D341Med (cell line): Measurements from ENCODE around the gene SDCCAG8.
A peak's percentile ranks its signal among the peaks of the same experiment; 100 is the strongest.

Experiments
- DNase-seq: peaks from one replicate; pipeline ENCODE4 v3.0.0; 2012; ENCODE audit warnings: low spot score

The SDCCAG8 gene

GRCh38 chr1:243281672-243282071, 25.8 kb downstream of the SDCCAG8 start:
- DNase-seq, result no peak

DNA sequence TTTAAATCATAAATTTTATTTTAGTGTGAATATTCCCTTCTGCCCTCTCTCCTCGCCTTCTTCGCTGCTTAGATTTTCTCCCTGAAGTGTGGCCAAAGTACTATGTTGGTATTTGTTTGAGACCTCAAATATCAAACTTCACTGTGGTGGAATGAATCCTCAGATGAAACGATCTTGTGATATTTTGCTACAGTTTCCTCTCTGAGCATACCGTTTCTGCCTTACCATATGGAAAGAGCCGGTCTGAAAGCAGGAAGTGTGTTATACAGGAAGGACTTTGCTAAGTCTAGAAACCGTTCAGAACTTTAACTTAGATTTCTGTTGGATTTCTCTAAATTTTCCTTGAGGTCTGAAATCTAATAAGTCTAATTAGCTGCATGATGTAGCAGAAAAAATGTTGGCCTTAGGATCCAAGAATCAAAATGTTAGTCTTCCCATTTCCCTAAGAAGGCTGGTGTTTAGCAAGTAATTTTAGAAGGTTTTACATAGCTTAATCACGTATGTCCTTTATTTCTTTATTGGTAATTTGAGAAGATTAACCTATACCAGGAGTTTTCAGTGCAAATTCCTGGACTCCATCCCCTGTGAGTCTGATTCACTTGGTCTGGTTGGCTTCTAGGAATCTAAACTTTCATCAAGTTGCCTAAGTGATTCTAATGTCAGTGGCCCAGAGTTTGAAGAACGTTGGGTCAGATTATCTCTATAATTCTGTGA, 30.7 kb downstream of the SDCCAG8 start:
- DNase-seq, result no peak

GRCh38 chr1:243287123-243287460, 31.3 kb downstream of the SDCCAG8 start:
- DNase-seq, result no peak

GRCh38 chr1:243287652-243288051, 31.8 kb downstream of the SDCCAG8 start:
- DNase-seq, result no peak

DNA sequence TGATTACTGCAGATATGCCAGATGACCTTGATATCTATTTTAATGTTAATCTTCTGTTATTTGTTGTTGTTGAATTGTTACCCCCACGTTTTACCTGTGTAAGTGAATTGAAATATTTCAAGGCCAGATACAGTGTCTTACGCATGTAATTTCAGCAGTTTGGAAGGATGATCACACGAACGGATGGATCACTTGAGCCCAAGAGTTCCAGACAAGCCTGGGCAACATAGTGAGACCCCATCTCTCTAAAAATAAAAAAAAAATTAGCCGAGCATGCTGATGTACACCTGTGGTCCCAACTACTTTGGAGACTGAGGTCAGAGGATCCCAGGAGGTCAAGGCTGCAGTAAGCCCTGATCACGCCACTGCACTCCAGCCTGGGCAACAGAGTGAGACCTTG, 32.2 kb downstream of the SDCCAG8 start:
- no peak for DNase-seq

- no peak for DNase-seq
Observed at GRCh38 chr1:243291292-243291691, 35.5 kb downstream of the SDCCAG8 start.

DNA sequence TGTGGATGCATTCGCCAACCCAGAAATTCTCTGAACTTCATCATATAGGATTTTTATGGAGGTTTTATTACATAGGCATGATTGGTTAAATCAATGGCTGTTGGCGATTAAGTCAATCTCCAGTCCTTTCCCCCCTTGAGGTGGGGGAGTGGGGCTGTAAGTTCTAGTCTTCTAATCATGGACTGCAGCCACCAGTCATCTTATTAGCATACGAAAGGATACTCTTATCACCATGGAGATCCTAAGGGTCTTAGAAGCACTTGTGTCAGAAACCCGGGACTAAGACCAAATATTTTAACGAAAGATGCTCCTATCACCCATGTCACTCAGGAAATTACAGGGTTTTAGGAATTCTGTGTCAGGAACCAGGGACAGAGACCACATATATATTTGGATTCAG, 36.3 kb downstream of the SDCCAG8 start:
- DNase-seq, result no peak

DNA sequence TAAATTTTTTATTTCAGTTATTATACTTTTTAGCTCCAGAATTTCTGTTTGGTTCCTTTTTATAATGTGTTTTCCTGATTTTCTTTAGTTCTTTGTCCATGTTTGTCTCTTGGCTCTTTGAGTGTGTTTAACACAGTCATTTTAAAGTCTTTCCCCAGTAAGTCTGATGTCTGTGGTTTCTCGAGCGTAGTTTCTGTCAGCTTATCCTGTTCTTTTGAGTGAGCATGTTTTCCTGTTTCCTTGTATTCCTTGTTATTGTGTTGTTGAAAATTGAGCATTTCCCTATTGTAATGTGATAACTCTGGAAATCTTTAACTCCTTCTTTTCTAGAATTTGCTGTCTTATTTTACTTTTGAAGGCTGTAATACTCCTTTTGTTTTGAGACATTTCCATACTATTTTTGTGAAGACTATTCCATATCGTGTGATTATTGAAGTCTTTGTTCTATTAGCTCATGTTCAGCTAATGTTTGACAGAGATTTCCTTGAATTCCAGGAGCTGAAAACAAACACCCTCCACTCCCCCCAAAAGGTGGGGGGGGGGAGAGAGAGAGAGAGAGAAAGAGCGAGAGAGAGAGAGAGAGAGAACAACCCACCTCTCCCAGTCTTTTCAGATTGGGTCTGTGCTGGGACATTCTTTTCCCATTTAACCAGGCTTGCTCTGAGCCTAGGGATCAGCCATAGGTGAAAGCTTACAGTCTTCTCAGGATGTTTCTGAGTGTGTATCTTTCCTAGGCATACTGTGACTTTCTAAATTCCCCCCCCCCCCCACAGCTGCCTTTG, 38.3 kb downstream of the SDCCAG8 start:
- no peak for DNase-seq

GRCh38 chr1:243294723-243295121, 38.9 kb downstream of the SDCCAG8 start:
- DNase-seq, result no peak

- DNase-seq, result no peak
Observed at GRCh38 chr1:243299069-243299468, 43.2 kb downstream of the SDCCAG8 start.

- DNase-seq, result no peak
Observed at GRCh38 chr1:243301059-243301458, 45.2 kb downstream of the SDCCAG8 start.

DNA sequence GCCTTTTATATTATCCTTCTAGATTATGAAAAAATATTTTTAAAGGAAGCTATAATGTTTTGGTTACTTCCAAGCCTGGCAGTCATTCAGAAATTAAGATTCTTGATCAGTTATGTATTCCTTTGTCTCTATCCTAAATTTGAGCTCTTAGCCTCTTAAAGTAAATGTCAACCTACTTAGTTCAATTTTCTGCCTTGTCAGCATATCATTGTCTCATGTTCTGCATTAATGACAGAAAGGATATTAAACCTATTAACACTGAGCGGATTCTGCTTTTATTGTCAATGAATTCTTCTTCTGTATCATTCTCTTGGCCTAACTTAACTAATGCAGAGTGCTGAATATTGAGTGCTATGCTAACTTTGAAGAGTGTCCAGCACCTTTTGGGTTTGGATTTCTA, 56.0 kb downstream of the SDCCAG8 start:
- no peak for DNase-seq

DNA sequence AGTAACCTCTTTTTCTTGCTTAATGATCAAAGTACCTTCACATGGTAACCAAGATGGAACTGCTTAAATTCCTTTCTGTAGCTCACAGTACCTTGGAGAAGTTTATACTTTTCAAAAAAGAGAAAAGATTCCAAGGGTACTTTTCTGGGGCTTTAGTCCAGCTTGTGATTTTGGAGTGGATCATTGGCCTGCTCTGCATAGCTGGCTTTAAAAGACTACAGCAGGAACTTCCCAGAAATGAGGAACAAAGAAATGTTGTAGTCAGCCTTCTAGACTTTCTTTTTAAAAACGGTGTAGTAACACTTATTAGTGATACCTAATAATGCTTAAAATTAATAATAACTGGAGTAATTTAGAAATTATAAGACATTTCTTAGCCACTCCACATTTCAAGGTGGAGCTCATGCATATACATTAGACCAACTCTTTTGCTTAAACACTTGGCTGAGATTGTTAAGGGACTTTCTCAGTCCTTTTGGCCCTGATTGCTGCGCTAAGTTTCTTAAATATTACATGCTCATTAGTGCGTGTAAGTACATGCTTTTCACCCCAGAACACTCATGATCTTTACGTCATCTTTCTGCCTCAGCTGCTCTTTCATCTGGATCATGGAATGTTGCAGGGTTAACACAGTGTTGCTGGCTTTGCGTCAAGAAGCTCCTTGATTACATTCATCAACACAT, 57.3 kb downstream of the SDCCAG8 start:
- no peak for DNase-seq

- peak; percentile 42 for DNase-seq
Observed at GRCh38 chr1:243313635-243314536, 58.0 kb downstream of the SDCCAG8 start.

DNA sequence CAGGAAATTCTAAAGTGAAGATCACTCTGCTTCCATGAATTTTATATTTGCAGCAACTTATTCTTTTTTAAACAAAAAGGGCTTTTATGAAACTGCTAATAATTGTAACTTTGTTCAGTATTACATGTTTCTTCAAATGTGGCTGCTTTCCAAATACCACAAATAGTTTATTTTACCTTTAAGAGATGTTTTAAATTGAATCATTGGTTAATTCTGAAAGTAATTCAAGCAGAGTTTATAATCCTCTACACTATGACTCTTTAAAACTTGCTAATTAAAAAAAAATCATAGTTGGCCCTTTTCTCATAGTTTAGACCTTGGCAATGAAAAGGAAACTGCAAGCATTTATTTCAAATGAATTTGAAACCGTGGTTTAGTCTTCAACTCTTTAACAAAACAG, 59.6 kb downstream of the SDCCAG8 start:
- DNase-seq, result no peak

DNA sequence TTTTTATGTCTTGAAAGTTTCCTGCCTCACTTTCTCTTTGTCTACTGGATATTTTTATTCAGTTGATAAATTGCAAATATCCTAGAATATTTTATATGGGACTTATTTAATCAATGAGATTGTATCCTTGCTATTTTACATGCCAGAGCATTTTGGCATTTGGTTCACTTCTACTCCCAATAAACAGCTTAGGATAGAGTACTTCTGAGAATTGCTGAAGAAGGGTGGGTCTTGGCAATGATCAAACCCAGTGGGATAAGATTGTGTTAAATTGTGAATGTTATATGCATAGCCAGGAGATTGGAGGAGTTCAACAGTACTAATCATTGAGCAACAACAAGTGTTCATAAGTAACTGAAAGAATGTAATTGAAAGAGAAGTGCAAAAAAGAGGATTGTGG, 60.1 kb downstream of the SDCCAG8 start:
- no peak for DNase-seq

DNA sequence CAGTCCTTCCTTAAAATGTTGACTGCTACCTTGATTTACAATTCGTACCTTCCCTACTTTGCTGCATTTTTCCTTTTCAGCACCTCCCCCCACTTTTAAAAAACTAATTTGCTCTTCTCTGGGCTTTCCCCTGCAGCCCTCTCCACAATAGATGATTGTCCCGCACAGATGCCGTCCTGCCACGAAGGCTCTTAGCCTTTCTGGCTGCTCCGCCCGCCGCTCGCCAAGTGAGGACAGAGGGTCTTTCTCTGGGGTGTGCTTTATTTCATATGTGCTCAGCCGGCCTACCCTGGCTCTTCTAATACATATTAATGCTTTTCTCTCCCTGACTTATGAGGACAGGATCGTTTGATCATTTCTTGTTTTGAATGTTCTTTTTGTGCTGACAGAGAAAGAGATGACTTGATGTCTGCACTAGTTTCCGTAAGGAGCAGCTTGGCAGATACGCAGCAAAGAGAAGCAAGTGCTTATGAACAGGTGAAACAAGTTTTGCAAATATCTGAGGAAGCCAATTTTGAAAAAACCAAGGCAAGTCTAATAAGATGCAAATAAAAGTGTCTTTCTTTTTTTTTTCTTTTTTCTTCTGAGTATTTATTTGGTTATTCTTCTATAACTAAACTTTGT, 60.6 kb downstream of the SDCCAG8 start:
- DNase-seq, result no peak

- no peak for DNase-seq
Observed at GRCh38 chr1:243320224-243320623, 64.4 kb downstream of the SDCCAG8 start.

DNA sequence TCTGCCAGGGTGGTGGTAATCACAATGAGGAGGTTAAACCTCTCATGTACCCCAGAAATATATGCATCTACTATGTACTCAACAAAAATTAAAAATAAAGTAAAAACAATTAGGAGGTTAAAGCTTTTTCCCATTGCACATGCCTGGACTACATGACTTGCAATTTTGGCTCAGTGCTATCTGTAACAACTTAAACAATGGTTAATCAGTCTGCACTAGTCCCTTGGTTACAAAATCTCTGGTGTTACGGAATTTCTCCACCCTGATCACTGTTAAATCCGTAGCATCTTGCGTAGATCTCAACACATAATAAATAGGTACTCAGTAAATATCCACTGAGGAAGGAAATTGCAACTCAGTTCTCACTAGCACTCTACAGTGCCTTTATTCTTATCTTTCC, 66.5 kb downstream of the SDCCAG8 start:
- no peak for DNase-seq

- no peak for DNase-seq
Observed at GRCh38 chr1:243323491-243323890, 67.7 kb downstream of the SDCCAG8 start.

GRCh38 chr1:243325305-243325890, 69.6 kb downstream of the SDCCAG8 start:
- DNase-seq, result peak; percentile 36
